Mesodermal cell (in vitro differentiated cells): ENCODE results near the gene APRT.
"Not testable (repeated sequence)": the region's sequence is repeated elsewhere in the genome, so short reads cannot be mapped to it uniquely, and the experiment has no call there.

Source experiments
- H3K27ac ChIP-seq: 2 replicates; pipeline ENCODE4 v1.7.0; 2013; ENCODE audit warnings: mild to moderate bottlenecking, low read depth, low read length, moderate library complexity; ENCODE audit not compliant: severe bottlenecking
- H3K36me3 ChIP-seq: 2 replicates; pipeline ENCODE4 v1.7.1; 2013; ENCODE audit warnings: mild to moderate bottlenecking, low read length, moderate library complexity; ENCODE audit not compliant: control insufficient read depth, insufficient read depth
- H3K4me1 ChIP-seq: one replicate; pipeline ENCODE4 v1.7.1; 2013; ENCODE audit warnings: mild to moderate bottlenecking, low read length; ENCODE audit not compliant: insufficient read depth, control insufficient read depth, poor library complexity, severe bottlenecking
- H3K4me3 ChIP-seq: 2 replicates; pipeline ENCODE4 v1.7.0; 2013; ENCODE audit warnings: low read length, control low read depth, mild to moderate bottlenecking; ENCODE audit not compliant: insufficient read depth, poor library complexity, severe bottlenecking; ENCODE audit errors: extremely low read depth
- H3K9me3 ChIP-seq: 2 replicates; pipeline ENCODE4 v1.7.1; 2013; ENCODE audit warnings: mild to moderate bottlenecking, low read length, moderate library complexity; ENCODE audit not compliant: control insufficient read depth
- WGBS, 2 experiments: methylation state at CpG; one replicate each; pipeline ENCODE4 v1.1.5; 2013; ENCODE audit warnings: missing lambda C conversion rate in 2 of 2; ENCODE audit not compliant: insufficient coverage in 2 of 2; 5-methylcytosine and 5-hydroxymethylcytosine counted together

APRT gene

DNA sequence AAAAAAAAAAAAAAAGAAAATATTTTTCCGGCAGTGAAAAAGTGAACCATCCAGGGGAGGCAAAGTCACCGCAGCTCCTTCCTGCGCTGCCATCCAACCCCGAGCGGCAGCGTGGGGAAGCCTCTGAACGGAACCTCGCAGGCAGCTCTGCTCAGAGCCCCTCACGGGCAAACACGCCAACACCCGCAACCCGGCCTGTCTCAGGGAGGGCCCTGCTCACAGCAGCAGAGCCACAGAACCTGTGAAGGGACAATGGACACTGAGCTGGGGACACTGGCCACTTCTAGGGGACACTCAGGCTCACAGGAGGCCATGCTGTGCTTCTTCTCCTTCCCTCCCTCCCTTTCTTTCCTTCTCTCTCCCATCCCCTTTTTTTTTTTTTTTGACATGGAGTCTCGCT, 21.4 kb upstream of the APRT start:
- Histone ChIP-seq H3K4me1 (no peaks in the 10 kb centered on the region), H3K9me3 (no peaks in the 10 kb centered on the region), H3K36me3 (peaks cover 4% of the 10 kb centered on the region), H3K27ac (no peak overlapping the region), H3K4me3 (no peak overlapping the region)
- 95 to 96% methylated on average over 11 to 12 of the region's 13 CpGs for WGBS, 2 experiments

DNA sequence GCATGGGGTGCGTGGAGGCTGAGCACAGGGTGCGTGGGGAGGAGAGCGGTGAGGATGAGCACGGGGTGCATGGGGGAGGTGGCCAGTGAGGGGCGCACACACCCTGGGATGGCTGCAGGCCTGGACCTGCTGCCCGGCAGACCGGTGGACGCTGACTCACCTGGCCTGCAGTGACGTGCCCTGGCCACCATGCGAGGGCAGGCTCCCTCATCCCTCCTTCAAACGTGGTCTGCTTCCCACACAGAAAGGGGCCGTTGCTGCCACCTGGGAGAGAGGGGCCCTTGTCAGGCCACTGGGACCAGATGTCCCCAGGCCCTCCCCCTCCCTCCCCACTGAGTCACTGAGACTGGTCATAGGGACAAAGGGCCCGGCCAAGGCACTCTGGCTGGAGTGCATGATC, 20.1 kb upstream of the APRT start:
- Histone ChIP-seq H3K4me1 (no peaks in the 10 kb centered on the region), H3K9me3 (no peaks in the 10 kb centered on the region), H3K4me3 (no peak overlapping the region), H3K27ac (no peak overlapping the region), H3K36me3 (no peaks in the 10 kb centered on the region)
- 87 to 88% methylated on average over 10 to 12 of the region's 13 CpGs for WGBS, 2 experiments

DNA sequence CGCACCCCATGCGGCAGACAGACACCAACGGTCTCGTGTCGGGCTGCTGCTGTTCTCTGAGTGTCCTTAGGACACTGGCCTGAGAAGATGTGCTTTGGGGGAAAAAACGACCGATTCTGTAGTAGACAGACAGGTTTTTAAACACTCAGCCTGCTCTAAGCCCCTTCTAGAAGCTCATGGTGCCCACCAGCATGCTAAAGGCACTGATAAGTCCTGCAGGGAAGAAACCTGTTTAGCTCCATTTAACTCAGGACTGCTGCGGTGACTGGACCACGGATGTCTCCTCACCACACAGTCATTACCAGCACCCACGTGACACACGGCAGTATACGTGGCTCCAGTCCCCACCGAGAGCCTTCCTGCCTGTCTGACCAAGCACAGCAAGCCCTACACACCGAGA, 19.1 kb upstream of the APRT start:
- Histone ChIP-seq H3K27ac (no peak overlapping the region), H3K36me3 (no peaks in the 10 kb centered on the region), H3K4me3 (no peak overlapping the region), H3K9me3 (no peaks in the 10 kb centered on the region), H3K4me1 (no peaks in the 10 kb centered on the region)
- 96% methylated on average over 10 to 11 of the region's 14 CpGs for WGBS, 2 experiments

DNA sequence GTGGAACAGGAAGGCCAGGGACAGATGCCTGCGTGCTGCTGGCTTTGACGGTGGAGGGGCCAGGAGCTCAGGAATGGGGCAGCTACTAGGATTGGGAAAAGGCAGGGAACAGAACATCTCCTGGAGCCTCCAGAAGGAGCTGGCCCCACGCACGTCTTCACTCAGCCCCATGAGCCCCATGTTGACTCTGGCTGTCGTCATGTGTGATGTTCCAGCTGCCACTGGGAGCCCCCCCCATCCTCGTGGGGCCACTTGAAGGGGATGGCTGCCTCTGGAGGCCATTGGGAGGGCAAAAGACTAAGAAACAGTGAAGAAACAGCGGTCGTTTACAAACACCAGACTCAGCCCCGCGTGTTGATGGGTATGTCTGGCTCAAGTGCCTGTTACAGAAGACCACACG, 18.5 kb upstream of the APRT start:
- Histone ChIP-seq H3K4me1 (no peaks in the 10 kb centered on the region), H3K27ac (no peak overlapping the region), H3K36me3 (no peaks in the 10 kb centered on the region), H3K9me3 (no peaks in the 10 kb centered on the region), H3K4me3 (no peak overlapping the region)
- 84 to 91% methylated on average over 11 of the region's 11 CpGs for WGBS, 2 experiments

DNA sequence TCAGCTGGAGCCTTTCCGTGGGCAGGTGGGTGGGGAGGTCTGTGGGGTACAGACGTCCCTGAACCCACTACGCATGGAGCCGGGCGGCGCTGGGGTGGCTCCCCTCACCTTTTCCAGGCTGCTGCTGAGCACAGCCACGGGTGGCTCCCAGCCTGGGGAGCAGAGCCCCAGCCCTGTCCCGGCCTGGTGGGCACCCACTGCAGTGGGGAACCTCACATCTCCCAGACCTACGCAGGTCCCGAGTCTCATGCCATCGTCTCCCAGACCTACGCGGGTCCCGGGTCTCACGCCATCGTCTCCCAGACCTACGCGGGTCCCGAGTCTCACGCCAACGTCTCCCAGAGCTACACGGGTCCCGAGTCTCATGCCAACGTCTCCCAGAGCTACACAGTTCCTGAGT, 17.0 kb upstream of the APRT start:
- no peak overlapping the region for H3K4me3 ChIP-seq
- H3K36me3 ChIP-seq = no peaks in the 10 kb centered on the region
- H3K9me3 ChIP-seq = no peaks in the 10 kb centered on the region
- 92% methylated on average over 23 to 24 of the region's 24 CpGs for WGBS, 2 experiments
- H3K27ac ChIP-seq = no peak overlapping the region
- no peaks in the 10 kb centered on the region for H3K4me1 ChIP-seq

DNA sequence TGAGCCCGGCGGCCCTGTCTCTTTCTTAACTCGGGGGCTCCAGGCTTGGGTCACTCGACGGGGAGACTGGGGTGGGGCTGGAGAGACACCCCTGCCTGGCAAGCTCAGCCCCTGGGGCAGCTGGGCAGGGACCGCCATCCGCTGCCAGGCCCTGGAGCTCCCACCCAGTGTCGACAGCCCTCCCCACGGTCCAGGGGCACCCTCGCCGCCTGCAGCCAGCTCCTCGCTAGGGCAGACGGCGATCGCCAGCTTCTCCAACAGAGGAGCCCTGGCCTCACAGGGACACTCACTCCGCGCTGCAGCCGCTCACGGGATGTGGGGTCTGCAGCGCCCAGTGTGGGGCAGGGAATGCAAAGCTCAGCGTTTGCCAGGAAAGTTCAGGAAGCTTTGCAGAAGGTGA, 16.0 kb upstream of the APRT start:
- WGBS, 2 experiments = 93 to 96% methylated on average over 16 to 21 of the region's 21 CpGs
- no peak overlapping the region for H3K4me3 ChIP-seq
- H3K9me3 ChIP-seq = no peaks in the 10 kb centered on the region
- no peak overlapping the region for H3K27ac ChIP-seq
- no peaks in the 10 kb centered on the region for H3K4me1 ChIP-seq
- H3K36me3 ChIP-seq = no peaks in the 10 kb centered on the region

DNA sequence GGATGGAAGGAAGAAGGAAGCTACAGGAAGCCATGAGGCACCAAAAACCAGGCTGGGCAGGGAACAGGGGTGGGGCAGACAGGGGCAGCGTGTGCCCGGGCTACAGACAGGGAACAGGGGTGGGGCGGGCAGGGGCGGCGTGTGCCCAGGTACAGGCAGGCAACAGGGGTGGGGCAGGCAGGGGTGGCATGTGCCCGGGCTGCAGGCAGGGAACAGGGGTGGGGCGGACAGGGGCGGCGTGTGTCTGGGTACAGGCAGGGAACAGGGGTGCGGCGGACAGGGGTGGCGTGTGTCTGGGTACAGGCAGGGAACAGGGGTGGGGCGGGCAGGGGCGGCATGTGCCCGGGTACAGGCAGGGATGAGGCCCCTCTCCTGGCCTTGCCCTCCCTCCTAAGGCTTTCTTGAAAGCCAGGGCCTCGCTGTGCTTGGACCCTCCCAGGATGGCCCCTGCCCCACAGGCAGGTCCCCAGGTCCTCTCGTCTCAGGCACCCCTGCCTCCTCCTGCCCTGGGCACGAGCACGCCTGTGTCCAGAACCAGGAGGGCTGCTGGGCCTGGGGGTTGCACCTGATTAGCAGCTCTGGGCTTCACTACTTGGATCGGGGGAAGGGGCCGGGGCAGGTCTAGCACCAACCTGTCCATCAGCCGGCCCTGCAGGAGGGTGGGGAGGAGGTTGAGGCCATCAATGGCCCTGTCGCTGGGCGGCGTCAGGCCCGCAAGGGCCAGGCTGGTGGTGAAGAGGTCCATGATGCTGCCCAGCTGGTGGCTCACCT, 14.5 kb upstream of the APRT start:
- Histone ChIP-seq H3K27ac (no peak overlapping the region), H3K4me1 (no peaks in the 10 kb centered on the region), H3K9me3 (no peaks in the 10 kb centered on the region), H3K36me3 (no peaks in the 10 kb centered on the region), H3K4me3 (no peak overlapping the region)
- 93 to 95% methylated on average over 26 of the region's 26 CpGs for WGBS, 2 experiments

DNA sequence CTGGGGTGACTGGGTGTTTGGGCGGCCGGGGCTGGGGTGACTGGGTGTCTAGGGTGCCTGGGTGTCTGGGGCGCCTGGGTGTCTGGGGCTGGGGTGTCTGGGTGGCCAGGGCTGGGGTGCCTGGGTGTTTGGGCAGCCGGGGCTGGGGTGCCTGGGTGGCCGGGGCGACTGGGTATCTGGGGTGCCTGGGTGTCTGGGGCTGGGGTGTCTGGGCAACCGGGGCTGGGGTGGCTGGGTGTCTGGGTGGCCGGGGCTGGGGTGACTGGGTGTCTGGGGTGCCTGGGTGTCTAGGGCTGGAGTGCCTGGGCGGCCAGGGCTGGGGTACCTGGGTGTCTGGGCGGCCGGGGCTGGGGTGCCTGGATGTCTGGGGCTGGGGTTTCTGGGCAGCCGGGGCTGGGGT, 13.4 kb upstream of the APRT start:
- H3K27ac ChIP-seq = no peak overlapping the region
- H3K9me3 ChIP-seq = no peaks in the 10 kb centered on the region
- no peaks in the 10 kb centered on the region for H3K36me3 ChIP-seq
- WGBS, 2 experiments = 95 to 100% methylated on average over 4 to 7 of the region's 12 CpGs
- H3K4me1 ChIP-seq = no peaks in the 10 kb centered on the region
- no peak overlapping the region for H3K4me3 ChIP-seq

DNA sequence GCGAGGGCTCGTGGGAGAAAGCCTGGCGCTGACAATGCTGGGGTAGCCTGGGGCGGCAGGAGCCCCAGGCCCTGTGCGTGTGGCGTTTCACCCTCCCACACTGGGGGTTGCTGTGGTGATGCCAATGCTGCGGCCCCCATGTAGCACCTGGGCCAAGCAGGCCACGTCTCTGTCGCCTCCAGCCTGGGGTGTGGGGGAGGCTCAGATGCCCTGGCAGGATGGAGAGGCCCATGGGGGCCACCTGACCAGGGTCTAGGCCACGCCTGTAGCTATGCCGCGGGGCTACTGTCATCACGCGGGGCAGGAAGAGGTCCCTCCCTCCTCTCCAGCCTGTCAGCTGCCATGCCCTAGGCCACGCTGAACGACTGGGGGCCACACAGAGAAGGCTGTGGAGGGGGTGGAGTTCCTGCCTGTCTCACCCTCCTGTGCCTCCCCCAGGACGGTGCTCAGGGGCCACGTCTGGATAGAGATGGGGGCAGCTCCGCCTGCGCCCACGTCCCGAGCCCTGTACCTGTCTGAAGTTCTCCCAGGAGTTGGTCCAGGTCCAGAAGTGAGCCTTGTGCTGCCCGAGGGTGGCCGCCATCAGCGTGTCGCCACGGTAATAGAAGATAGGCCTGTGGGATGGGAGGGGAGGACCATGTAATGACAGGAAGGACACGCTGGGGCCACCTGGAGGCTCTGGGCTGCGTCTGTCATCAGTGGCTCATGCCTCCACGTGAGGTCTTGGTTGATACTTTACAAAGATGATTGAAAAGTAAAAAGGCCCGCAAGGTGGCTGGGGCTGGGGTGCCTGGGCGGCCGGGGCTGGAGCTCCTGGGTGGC, 12.7 kb upstream of the APRT start:
- H3K36me3 ChIP-seq = no peaks in the 10 kb centered on the region
- 90 to 95% methylated on average over 23 to 26 of the region's 33 CpGs for WGBS, 2 experiments
- no peak overlapping the region for H3K4me3 ChIP-seq
- no peak overlapping the region for H3K27ac ChIP-seq
- no peaks in the 10 kb centered on the region for H3K9me3 ChIP-seq
- H3K4me1 ChIP-seq = no peaks in the 10 kb centered on the region

DNA sequence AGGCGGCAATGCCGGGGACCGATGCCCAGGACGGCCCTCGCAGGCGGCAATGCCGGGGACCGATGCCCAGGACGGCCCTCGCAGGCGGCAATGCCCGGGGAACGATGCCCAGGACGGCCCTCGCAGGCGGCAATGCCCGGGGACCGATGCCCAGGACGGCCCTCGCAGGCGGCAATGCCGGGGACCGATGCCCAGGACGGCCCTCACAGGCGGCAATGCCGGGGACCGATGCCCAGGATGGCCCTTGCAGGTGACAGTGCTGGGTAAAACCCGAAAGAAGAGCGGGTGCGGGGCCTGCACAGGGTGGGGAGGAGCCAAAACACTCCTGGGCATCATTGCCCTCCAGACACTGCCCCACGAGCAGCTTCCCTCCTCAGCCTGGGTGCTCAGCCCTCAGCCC, 11.9 kb upstream of the APRT start:
- 94 to 98% methylated on average over 19 to 24 of the region's 31 CpGs for WGBS, 2 experiments

More for the DNA sequence above, 11.9 kb upstream of the APRT start:
- not testable (repeated sequence) for H3K4me1 ChIP-seq, H3K9me3 ChIP-seq, H3K36me3 ChIP-seq, H3K4me3 ChIP-seq, H3K27ac ChIP-seq
